Fibroblast of lung (primary cell): ENCODE data around the gene CMIP.

ENCODE experiments used
- CTCF ChIP-seq, 2 donors: IDR thresholded peaks in 1 of 2; conservative IDR thresholded peaks in 1 of 2; 1 replicate in 1 of 2; 2 replicates in 1 of 2; pipeline ENCODE4 v1.5.1; 2011 to 2012; ENCODE audit warnings: low read length in 2 of 2, control low read depth in 1 of 2, inconsistent platforms in 1 of 2, low read depth in 1 of 2, mild to moderate bottlenecking in 1 of 2
- EZH2 ChIP-seq: IDR thresholded peaks from 2 replicates; pipeline ENCODE4 v1.5.1; 2012; ENCODE audit warnings: low read length, control low read depth, mild to moderate bottlenecking; ENCODE audit errors: missing control alignments

- no peak for TF ChIP-seq CTCF (conservative IDR thresholded peaks at IDR 0.05 in 1 of 2, IDR thresholded peaks at IDR 0.05 in 1 of 2; ENCODE audit: low read depth in 1 of 2, low read length in 2 of 2)
- TF ChIP-seq EZH2, result no peak
Observed at GRCh38 chr16:81573533-81574020, 129.0 kb downstream of the CMIP start.
